Cardiac fibroblast (primary cell): ENCODE data around the gene FIZ1.
A peak's percentile ranks its signal among the peaks of the same experiment; 100 is the strongest.

Experiments used
- DNase-seq, 2 donors: peaks; one replicate each; pipeline versions ENCODE4 v3.0.0 to v3.0.0-alpha.2; 2010; ENCODE audit warnings: low read depth in 2 of 2
- H3K4me3 ChIP-seq, 2 donors: replicated peaks in 1 of 2; 1 replicate in 1 of 2; 2 replicates in 1 of 2; pipeline ENCODE4 v1.5.1; 2011; ENCODE audit warnings: low read depth in 2 of 2, low read length in 2 of 2, mild to moderate bottlenecking in 2 of 2, moderate library complexity in 1 of 2
- CTCF ChIP-seq: IDR thresholded peaks from one replicate; pipeline ENCODE4 v1.5.1; 2011; ENCODE audit warnings: low read depth, mild to moderate bottlenecking, low read length, inconsistent platforms

FIZ1 gene

DNA sequence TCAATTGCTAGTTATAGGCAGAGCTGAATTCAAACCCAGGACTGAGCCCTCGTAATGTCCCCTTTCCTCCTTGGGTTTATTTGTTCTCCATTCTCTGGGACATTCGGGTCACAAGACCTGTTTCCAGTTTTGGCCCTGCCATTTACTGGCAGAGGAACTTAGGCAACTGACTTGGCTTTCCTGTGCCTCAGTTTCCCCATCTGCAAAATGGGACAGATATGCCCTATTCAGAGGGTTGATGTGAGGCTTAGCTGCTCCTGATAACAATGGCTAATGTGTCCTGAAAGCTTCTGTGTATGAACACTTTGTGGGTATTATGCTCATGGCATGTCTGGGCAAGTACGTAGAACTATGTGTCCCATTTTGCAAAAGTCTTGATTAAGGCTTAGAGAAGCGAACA, 1.8 kb upstream of the FIZ1 start:
- no peak for TF ChIP-seq CTCF
- peak overlapping the region; percentile 60 to 83 for H3K4me3 ChIP-seq
- no peak for DNase-seq

GRCh38 chr19:55600662-55601028, 1.3 kb upstream of the FIZ1 start:
- DNase-seq, result no peak
- no peak for TF ChIP-seq CTCF
- peak overlapping the region; percentile 60 to 83 for H3K4me3 ChIP-seq

DNA sequence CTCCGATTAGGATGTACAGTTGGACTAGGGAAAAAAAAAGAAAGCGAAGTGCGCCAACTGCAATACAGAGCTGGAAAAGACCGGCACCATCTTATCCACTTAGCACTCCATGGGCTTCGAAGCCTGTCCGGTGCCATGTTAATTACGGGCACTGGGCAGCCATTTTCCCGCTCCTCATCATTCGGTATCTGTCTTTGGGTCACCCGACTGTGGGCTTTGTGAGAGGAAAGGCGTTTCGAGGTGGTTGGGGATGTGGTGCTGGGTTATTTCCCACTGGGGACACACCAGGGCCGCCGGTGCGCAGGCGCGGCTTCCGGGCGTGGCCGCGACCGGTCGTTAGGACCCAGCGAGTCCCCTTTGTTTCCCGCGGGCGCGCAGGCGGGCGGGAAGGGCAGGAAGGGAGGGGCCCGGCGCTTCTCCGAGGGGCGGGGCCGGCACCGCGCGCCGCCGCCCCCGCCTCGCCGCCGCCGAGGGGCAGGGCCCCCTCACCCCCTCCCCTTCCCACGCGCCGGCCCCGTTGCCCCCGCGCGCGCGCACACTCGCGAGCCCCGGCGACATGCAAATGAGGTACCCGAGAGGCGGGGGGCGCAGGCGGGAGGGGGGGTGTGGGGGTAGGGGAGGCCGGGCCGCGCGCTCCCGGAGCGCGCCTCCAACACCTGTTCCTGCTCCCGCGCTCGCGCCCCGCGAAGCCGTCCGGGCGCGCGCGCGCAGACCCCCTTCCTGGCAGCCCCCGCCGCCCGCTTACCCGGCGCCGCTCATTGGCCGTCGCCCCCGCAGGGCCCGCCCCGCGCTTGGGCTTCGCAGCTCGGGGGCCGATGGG, 735 bp upstream of the FIZ1 start, which contains the start of gene ZNF524:
ZNF524 (plus strand) TSS at position 447 of the 820 bp plus-strand sequence. CDS start 1,825 bp downstream, outside the sequence.
- TF ChIP-seq CTCF, result no peak
- peak; percentile 89 to 93 for DNase-seq
- H3K4me3 ChIP-seq, result peak within 1 kb of the TSS; percentile 68 to 83

- peak overlapping the region; percentile 68 to 83 for H3K4me3 ChIP-seq
- DNase-seq, result peak; percentile 98 to 99
- TF ChIP-seq CTCF, result no peak
Observed at GRCh38 chr19:55598719-55599467, 424 bp downstream of the FIZ1 start.

DNA sequence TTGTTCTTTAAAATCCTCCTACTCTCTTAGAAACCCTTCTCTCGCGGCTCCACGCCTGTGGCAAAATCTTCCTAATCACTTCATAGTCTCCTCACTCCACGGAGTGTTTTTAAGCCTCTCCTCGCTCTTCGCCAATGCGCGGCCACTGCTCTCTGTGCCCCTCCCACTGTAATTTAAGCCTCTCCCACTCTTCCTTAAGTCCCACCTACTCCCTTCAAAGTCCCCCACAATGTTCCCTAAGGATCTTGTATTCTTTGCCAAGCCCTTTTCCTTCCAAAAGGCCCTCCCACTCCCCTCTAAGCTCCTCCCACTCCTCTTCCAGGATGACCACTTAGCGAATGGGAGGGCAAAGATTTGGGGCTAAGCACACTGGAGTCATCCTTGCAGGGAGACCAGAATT, 1.3 kb downstream of the FIZ1 start:
- no peak overlapping the region for H3K4me3 ChIP-seq
- TF ChIP-seq CTCF, result no peak
- DNase-seq, result no peak

GRCh38 chr19:55597501-55597921, 1.8 kb downstream of the FIZ1 start:
- H3K4me3 ChIP-seq, result no peak overlapping the region
- no peak for TF ChIP-seq CTCF
- DNase-seq, result no peak
